ENCODE data around the gene SUPT4H1.
A peak's percentile ranks its signal among the peaks of the same experiment; 100 is the strongest.

The SUPT4H1 gene

GRCh38 chr17:58331815-58332777, 19.9 kb downstream of the SUPT4H1 start:
- Histone ChIP-seq H3K36me3 (ENCODE audit: insufficient read depth, low read length) (no peaks in the 10 kb centered on the region), H3K4me1 (ENCODE audit: insufficient read depth, low read length) (peaks cover 17% of the 10 kb centered on the region), H3K4me3 (ENCODE audit: low read length) (no peak overlapping the region), H3K9ac (ENCODE audit: low read depth, low read length) (no peak overlapping the region), H3K9me3 (ENCODE audit: insufficient read depth, low read depth, low read length) (no peaks in the 10 kb centered on the region), H3K27me3 (ENCODE audit: insufficient read depth, low read length) (no peaks in the 10 kb centered on the region), H3K27ac (ENCODE audit: low read depth, low read length) (no peak overlapping the region)
- WGBS = 92% methylated on average over 27 of the region's 31 CpGs

GRCh38 chr17:58330997-58331814, 20.8 kb downstream of the SUPT4H1 start:
- Histone ChIP-seq H3K9me3 (ENCODE audit: insufficient read depth, low read depth, low read length) (no peaks in the 10 kb centered on the region), H3K4me1 (ENCODE audit: insufficient read depth, low read length) (peaks cover 9% of the 10 kb centered on the region), H3K27me3 (ENCODE audit: insufficient read depth, low read length) (no peaks in the 10 kb centered on the region), H3K4me3 (ENCODE audit: low read length) (no peak overlapping the region), H3K27ac (ENCODE audit: low read depth, low read length) (no peak overlapping the region), H3K9ac (ENCODE audit: low read depth, low read length) (0 out of 2 replicates have a peak overlapping the region, but pooled peaks have one; percentile 21), H3K36me3 (ENCODE audit: insufficient read depth, low read length) (no peaks in the 10 kb centered on the region)
- 85% methylated on average over 23 of the region's 23 CpGs for WGBS

GRCh38 chr17:58330538-58330996, 21.4 kb downstream of the SUPT4H1 start:
- H3K4me1 ChIP-seq (ENCODE audit: insufficient read depth, low read length) = peaks cover 9% of the 10 kb centered on the region
- H3K9ac ChIP-seq (ENCODE audit: low read depth, low read length) = no peak overlapping the region
- H3K27me3 ChIP-seq (ENCODE audit: insufficient read depth, low read length) = no peaks in the 10 kb centered on the region
- H3K4me3 ChIP-seq (ENCODE audit: low read length) = no peak overlapping the region
- H3K9me3 ChIP-seq (ENCODE audit: insufficient read depth, low read depth, low read length) = no peaks in the 10 kb centered on the region
- H3K36me3 ChIP-seq (ENCODE audit: insufficient read depth, low read length) = no peaks in the 10 kb centered on the region
- WGBS = 93% methylated on average over 10 of the region's 10 CpGs
- no peak overlapping the region for H3K27ac ChIP-seq (ENCODE audit: low read depth, low read length)

- 89% methylated on average over 3 of the region's 4 CpGs for WGBS
- no peaks in the 10 kb centered on the region for H3K9me3 ChIP-seq (ENCODE audit: insufficient read depth, low read depth, low read length)
- peaks cover 12% of the 10 kb centered on the region for H3K4me1 ChIP-seq (ENCODE audit: insufficient read depth, low read length)
- no peak overlapping the region for H3K27ac ChIP-seq (ENCODE audit: low read depth, low read length)
- H3K36me3 ChIP-seq (ENCODE audit: insufficient read depth, low read length) = no peaks in the 10 kb centered on the region
- peaks cover 2% of the 10 kb centered on the region; the same call in 1 of the 2 replicates for H3K27me3 ChIP-seq (ENCODE audit: insufficient read depth, low read length)
- no peak overlapping the region for H3K9ac ChIP-seq (ENCODE audit: low read depth, low read length)
- no peak overlapping the region for H3K4me3 ChIP-seq (ENCODE audit: low read length)
Measured at GRCh38 chr17:58329810-58330537, 22.0 kb downstream of the SUPT4H1 start.

GRCh38 chr17:58329035-58329809, 22.8 kb downstream of the SUPT4H1 start:
- 72% methylated on average over 16 of the region's 16 CpGs for WGBS
- Histone ChIP-seq H3K4me3 (ENCODE audit: low read length) (no peak overlapping the region), H3K9me3 (ENCODE audit: insufficient read depth, low read depth, low read length) (no peaks in the 10 kb centered on the region), H3K4me1 (ENCODE audit: insufficient read depth, low read length) (peaks cover 13% of the 10 kb centered on the region), H3K27me3 (ENCODE audit: insufficient read depth, low read length) (peaks cover 9% of the 10 kb centered on the region; the same call in 1 of the 2 replicates), H3K9ac (ENCODE audit: low read depth, low read length) (no peak overlapping the region), H3K36me3 (ENCODE audit: insufficient read depth, low read length) (no peaks in the 10 kb centered on the region), H3K27ac (ENCODE audit: low read depth, low read length) (no peak overlapping the region)

GRCh38 chr17:58328195-58329034, 23.6 kb downstream of the SUPT4H1 start, which contains the start of gene TSPOAP1:
Gene TSPOAP1, minus strand, starts transcription at chr17:58328795. Its CDS starts 875 bp downstream, at chr17:58327920.
- Histone ChIP-seq H3K9me3 (ENCODE audit: insufficient read depth, low read depth, low read length) (no peaks in the 10 kb centered on the region), H3K36me3 (ENCODE audit: insufficient read depth, low read length) (no peaks in the 10 kb centered on the region), H3K27ac (ENCODE audit: low read depth, low read length) (no peak within 1 kb of the TSS), H3K4me1 (ENCODE audit: insufficient read depth, low read length) (peaks cover 16% of the 10 kb centered on the region), H3K9ac (ENCODE audit: low read depth, low read length) (no peak within 1 kb of the TSS), H3K27me3 (ENCODE audit: insufficient read depth, low read length) (peaks cover 17% of the 10 kb centered on the region), H3K4me3 (ENCODE audit: low read length) (no peak within 1 kb of the TSS)
- 68% methylated on average over 20 of the region's 23 CpGs for WGBS

- Histone ChIP-seq H3K4me3 (ENCODE audit: low read length) (no peak overlapping the region), H3K9me3 (ENCODE audit: insufficient read depth, low read depth, low read length) (no peaks in the 10 kb centered on the region), H3K27ac (ENCODE audit: low read depth, low read length) (no peak overlapping the region), H3K9ac (ENCODE audit: low read depth, low read length) (no peak overlapping the region), H3K27me3 (ENCODE audit: insufficient read depth, low read length) (peaks cover 24% of the 10 kb centered on the region), H3K36me3 (ENCODE audit: insufficient read depth, low read length) (no peaks in the 10 kb centered on the region), H3K4me1 (ENCODE audit: insufficient read depth, low read length) (peaks cover 16% of the 10 kb centered on the region)
- 92% methylated on average over 19 of the region's 19 CpGs for WGBS
Measured at GRCh38 chr17:58327363-58328194, 24.4 kb downstream of the SUPT4H1 start.

GRCh38 chr17:58326609-58327362, 25.2 kb downstream of the SUPT4H1 start:
- Histone ChIP-seq H3K36me3 (ENCODE audit: insufficient read depth, low read length) (no peaks in the 10 kb centered on the region), H3K9me3 (ENCODE audit: insufficient read depth, low read depth, low read length) (no peaks in the 10 kb centered on the region), H3K9ac (ENCODE audit: low read depth, low read length) (no peak overlapping the region), H3K27me3 (ENCODE audit: insufficient read depth, low read length) (peaks cover 24% of the 10 kb centered on the region), H3K27ac (ENCODE audit: low read depth, low read length) (no peak overlapping the region), H3K4me3 (ENCODE audit: low read length) (no peak overlapping the region), H3K4me1 (ENCODE audit: insufficient read depth, low read length) (peaks cover 16% of the 10 kb centered on the region)
- 92% methylated on average over 9 of the region's 9 CpGs for WGBS

All from HUES64 (cell line).